ENCODE results near the gene OR4X1.
"Not testable (repeated sequence)": the region's sequence is repeated elsewhere in the genome, so short reads cannot be mapped to it uniquely, and the experiment has no call there.

The OR4X1 gene, protein sequence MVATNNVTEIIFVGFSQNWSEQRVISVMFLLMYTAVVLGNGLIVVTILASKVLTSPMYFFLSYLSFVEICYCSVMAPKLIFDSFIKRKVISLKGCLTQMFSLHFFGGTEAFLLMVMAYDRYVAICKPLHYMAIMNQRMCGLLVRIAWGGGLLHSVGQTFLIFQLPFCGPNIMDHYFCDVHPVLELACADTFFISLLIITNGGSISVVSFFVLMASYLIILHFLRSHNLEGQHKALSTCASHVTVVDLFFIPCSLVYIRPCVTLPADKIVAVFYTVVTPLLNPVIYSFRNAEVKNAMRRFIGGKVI

DNA sequence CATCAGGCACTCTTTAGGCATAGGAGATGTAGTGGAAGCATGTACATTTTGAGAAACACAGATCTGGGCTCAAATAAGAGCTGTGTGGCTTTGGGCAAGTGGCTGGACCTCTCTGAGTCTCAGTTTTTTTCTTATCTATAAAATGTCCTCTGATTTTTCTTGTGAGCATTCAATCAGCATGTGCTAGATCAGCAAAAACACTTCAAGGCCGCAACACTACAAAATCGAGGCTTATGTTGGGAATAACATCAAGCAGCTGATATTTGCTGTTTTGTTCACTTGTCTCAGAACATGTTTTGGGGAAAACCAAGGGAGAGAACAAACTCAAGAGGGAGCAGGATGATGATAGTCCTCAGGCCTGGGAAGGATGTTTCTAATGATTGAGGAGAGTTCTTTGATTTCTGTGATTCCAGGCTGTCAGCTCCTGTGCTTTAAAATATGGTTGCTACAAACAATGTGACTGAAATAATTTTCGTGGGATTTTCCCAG lies at the start of gene OR4X1:
OR4X1 (plus strand) TSS at position 439 of the 489 bp plus-strand sequence; CDS start at position 439, 0 bp downstream.
- no peak within 1 kb of the TSS for H3K4me3 ChIP-seq (ENCODE audit: control insufficient read depth, low read depth, low read length)
- no peak for DNase-seq (ENCODE audit: low read depth)
- TF ChIP-seq, protein P1, sequence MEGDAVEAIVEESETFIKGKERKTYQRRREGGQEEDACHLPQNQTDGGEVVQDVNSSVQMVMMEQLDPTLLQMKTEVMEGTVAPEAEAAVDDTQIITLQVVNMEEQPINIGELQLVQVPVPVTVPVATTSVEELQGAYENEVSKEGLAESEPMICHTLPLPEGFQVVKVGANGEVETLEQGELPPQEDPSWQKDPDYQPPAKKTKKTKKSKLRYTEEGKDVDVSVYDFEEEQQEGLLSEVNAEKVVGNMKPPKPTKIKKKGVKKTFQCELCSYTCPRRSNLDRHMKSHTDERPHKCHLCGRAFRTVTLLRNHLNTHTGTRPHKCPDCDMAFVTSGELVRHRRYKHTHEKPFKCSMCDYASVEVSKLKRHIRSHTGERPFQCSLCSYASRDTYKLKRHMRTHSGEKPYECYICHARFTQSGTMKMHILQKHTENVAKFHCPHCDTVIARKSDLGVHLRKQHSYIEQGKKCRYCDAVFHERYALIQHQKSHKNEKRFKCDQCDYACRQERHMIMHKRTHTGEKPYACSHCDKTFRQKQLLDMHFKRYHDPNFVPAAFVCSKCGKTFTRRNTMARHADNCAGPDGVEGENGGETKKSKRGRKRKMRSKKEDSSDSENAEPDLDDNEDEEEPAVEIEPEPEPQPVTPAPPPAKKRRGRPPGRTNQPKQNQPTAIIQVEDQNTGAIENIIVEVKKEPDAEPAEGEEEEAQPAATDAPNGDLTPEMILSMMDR (conservative IDR thresholded peaks at IDR 0.05; ENCODE audit: control insufficient read depth, insufficient read depth, low read depth, low read length): no peak

DNA sequence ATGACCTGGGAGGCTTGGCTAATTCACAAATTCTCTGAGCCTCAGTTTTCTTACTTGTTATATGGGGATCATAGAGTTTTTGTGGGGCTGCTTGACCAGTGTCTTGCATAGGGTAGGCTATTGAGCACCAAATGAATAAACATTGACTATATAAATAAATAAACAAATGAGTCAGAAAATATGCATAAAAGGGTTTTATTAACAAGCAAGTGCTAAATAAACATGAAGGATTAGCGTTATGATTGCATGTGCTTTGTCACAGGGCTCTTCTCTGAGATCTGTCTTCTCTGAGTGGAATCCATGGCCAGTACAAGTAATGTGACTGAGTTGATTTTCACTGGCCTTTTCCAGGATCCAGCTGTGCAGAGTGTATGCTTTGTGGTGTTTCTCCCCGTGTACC lies 47.2 kb upstream of the OR4X1 start, which contains the start of gene OR4B1:
OR4B1 (plus strand) TSS at position 301 of the 400 bp plus-strand sequence; CDS start at position 301, 0 bp downstream.
- DNase-seq (ENCODE audit: low read depth): no peak
- H3K4me3 ChIP-seq (ENCODE audit: control insufficient read depth, low read depth, low read length): no peak within 1 kb of the TSS
- TF ChIP-seq, protein P1 (conservative IDR thresholded peaks at IDR 0.05; ENCODE audit: control insufficient read depth, insufficient read depth, low read depth, low read length): no peak

DNA sequence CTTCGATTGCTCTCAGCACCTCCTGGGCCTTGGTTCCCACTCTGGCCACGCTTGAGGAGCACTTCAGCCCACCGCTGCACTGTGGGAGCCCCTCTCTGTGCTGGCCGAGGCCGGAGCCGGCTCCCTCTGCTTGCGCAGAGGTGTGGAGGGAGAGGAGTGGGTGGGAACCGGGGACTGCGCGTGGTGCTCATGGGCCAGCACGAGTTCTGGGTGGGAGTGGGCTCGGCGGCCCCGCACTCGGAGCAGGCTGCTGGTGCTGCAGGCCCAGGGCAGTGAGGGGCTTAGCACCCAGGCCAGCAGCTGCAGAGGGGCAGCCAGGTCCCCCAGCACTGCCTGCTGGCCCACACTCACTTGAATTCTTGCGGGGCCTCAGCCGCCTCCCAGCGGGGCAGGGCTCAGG lies 34.9 kb upstream of the OR4X1 start:
- DNase-seq (ENCODE audit: low read depth): no peak
- no peak overlapping the region for H3K4me3 ChIP-seq (ENCODE audit: control insufficient read depth, low read depth, low read length)
- TF ChIP-seq, protein P1 (conservative IDR thresholded peaks at IDR 0.05; ENCODE audit: control insufficient read depth, insufficient read depth, low read depth, low read length): no peak

DNA sequence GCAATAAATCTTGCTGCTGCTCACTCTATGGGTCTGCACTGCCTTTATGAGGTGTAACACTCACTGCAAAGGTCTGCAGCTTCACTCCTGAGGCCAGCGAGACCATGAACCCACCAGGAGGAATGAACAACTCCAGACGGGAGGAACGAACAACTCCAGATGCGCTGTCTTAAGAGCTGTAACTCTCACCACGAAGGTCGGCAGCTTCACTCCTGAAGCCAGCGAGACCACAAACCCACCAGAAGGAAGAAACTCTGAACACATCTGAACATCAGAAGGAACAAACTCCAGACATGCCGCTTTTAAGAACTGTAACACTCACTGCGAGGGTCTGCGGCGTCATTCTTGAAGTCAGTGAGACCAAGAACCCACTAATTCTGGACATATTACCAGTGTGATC lies 33.6 kb upstream of the OR4X1 start:
- DNase-seq (ENCODE audit: low read depth); H3K4me3 ChIP-seq (ENCODE audit: control insufficient read depth, low read depth, low read length): not testable (repeated sequence)

DNA sequence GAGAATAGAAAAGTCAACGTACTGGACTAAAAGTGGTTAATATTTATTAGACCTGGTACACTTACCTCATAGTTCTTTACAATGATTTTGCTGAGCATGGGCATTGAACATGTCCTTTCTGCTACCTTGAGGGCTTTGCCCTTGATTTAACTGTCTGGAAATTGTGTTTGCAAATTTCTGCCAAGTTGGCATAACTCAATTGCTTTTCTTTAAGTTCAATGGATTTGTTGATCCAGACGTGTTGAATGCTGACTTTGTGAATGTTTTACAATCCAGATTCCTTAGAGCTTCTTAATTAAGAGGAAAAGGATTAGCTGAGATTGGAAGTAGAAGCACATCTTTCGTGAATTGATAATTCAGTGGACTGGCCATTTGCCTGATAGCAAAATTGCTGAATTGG lies 25.9 kb upstream of the OR4X1 start:
- no peak overlapping the region for H3K4me3 ChIP-seq (ENCODE audit: control insufficient read depth, low read depth, low read length)
- DNase-seq (ENCODE audit: low read depth): no peak

DNA sequence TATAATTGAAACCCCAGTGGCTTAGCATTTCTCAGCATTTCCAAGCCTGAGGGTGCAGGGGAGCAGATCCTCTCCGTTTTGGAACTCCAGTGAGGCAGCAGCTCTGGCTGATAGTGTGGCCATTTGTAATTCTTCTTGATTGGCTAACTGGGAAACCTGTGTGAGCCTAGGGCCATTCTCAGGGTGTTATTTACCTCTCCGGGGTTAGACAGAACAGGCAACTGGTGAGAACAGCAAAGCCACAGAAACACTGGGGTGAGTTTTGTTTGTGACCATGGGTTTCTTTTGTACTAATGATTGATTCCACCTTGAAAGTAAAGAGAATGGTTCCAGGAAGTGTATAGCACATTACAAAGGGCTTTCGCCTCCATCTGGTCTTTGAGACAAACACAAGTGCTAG lies 21.2 kb upstream of the OR4X1 start:
- no peak for DNase-seq (ENCODE audit: low read depth)
- H3K4me3 ChIP-seq (ENCODE audit: control insufficient read depth, low read depth, low read length): no peak overlapping the region
- TF ChIP-seq, protein P1 (conservative IDR thresholded peaks at IDR 0.05; ENCODE audit: control insufficient read depth, insufficient read depth, low read depth, low read length): no peak

More for the DNA sequence above, 25.9 kb upstream of the OR4X1 start:
- TF ChIP-seq, protein P1 (conservative IDR thresholded peaks at IDR 0.05; ENCODE audit: control insufficient read depth, insufficient read depth, low read depth, low read length): no peak

DNA sequence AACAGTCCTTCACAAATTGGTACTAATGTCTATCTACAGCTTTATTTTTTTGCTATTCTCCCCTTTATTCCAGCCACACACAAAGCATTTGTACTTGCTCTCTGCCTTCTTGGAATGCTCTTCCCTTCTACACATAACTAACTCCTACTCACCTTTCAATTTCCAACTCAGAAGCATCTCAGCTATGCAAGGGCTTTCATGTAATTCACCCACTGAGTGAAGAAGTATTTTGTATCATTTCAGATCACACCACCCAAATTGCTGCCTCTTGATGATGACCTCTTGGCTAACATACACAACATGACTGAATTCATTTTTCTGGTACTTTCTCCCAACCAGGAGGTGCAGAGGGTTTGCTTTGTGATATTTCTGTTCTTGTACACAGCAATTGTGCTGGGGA lies 18.9 kb upstream of the OR4X1 start, which contains the start of gene OR4X2:
OR4X2 (plus strand) TSS at position 301 of the 400 bp plus-strand sequence; CDS start at position 301, 0 bp downstream.
- TF ChIP-seq, protein P1 (conservative IDR thresholded peaks at IDR 0.05; ENCODE audit: control insufficient read depth, insufficient read depth, low read depth, low read length): no peak
- no peak for DNase-seq (ENCODE audit: low read depth)
- H3K4me3 ChIP-seq (ENCODE audit: control insufficient read depth, low read depth, low read length): no peak within 1 kb of the TSS

Data from fibroblast of mammary gland (primary cell).